AG10803 (cell line): ENCODE measurements around the gene SUPT20H.

Experiments used
- DNase-seq: peaks from one replicate; pipeline ENCODE4 v3.0.0; 2010; ENCODE audit warnings: low read depth
- H3K4me3 ChIP-seq: 2 replicates; pipeline ENCODE4 v1.5.1; 2011; ENCODE audit warnings: mild to moderate bottlenecking, low read length, control low read depth
- TF ChIP-seq, protein P1 (sequence below): conservative IDR thresholded peaks from 2 replicates; pipeline ENCODE4 v1.5.1; 2011; ENCODE audit warnings: mild to moderate bottlenecking, low read length, control low read depth, inconsistent platforms

The SUPT20H gene

DNA sequence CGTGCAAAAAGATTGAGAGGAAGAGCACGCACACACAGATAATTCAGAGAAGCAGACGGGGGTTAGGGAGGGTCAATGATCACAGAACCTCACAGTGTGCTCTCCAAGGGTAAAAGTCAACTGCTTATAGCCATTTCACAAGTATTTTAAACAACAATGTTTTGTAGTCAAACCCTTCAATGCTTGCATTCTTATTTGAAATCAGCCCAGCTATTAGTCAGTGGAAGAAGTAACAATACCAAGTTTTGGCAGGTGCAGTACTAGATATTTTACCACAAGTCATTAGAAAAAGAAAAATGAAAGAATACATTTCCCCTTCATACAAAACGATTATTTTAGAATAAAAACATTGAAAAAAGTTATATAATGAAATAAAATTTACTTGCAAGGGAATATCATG is 43.4 kb upstream of the SUPT20H start:
- peak; percentile 29 for DNase-seq
- TF ChIP-seq, protein P1, sequence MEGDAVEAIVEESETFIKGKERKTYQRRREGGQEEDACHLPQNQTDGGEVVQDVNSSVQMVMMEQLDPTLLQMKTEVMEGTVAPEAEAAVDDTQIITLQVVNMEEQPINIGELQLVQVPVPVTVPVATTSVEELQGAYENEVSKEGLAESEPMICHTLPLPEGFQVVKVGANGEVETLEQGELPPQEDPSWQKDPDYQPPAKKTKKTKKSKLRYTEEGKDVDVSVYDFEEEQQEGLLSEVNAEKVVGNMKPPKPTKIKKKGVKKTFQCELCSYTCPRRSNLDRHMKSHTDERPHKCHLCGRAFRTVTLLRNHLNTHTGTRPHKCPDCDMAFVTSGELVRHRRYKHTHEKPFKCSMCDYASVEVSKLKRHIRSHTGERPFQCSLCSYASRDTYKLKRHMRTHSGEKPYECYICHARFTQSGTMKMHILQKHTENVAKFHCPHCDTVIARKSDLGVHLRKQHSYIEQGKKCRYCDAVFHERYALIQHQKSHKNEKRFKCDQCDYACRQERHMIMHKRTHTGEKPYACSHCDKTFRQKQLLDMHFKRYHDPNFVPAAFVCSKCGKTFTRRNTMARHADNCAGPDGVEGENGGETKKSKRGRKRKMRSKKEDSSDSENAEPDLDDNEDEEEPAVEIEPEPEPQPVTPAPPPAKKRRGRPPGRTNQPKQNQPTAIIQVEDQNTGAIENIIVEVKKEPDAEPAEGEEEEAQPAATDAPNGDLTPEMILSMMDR = no peak
- no peak overlapping the region for H3K4me3 ChIP-seq

DNA sequence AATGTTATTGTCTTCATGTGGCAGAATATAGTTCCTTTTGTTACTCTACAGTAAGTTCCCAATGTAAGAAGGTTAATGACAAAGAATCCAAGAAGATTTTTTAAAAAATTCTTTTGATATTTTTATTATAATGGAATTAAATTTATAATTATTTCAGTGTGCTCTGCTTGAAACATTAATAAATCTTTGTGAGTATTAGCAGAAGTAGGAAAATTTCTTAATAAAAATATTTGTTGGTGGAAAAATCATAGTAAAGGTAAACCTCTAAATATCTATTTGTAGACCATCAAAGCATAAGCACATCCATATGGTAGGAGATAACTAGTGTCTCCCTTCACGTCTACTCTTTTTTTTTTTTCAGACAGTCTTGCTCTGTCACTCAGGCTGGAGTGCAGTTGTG is 41.7 kb upstream of the SUPT20H start:
- TF ChIP-seq, protein P1 = no peak
- no peak for DNase-seq
- H3K4me3 ChIP-seq = no peak overlapping the region

DNA sequence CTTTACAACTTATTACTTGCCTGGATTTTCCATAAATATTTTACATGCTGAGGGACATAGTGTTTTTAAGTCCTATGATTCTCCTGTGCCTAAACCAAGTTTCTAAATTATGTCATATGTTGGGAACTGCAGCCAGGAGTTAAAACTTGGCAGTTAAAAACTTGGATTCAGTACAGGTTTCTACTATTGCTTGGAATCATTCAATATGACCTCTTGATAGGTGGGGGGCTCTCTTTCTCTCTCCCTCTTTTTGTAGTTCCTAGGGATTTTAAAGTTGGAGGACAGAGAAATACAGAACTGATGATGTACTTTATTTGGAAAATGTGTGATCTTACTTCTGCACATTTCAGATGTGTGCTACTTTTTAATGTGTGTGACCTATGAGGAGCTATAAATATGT is 41.2 kb upstream of the SUPT20H start:
- DNase-seq = no peak

DNA sequence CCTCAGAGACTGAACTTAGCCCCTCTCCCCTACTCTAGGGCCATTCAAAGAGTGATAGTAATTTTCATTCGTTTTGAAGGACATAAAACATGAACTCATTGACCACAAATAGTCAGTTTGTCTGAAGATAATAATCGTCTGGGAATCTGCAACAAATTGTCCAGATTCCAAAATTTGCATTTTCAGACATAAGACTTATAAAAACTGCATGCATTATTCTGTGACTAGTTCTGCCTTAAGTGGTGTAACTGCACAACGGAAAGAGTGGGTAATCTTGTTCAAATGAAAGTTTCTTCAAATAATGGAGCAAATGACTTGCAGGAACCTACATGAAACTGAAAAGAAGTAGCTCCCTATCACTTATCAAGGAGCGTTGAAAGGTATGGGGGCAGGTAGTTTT is 37.6 kb upstream of the SUPT20H start:
- peak; percentile 25 for DNase-seq
- H3K4me3 ChIP-seq = no peak overlapping the region
- TF ChIP-seq, protein P1 = no peak

More for the DNA sequence above, 41.2 kb upstream of the SUPT20H start:
- TF ChIP-seq, protein P1 = no peak
- H3K4me3 ChIP-seq = no peak overlapping the region

DNA sequence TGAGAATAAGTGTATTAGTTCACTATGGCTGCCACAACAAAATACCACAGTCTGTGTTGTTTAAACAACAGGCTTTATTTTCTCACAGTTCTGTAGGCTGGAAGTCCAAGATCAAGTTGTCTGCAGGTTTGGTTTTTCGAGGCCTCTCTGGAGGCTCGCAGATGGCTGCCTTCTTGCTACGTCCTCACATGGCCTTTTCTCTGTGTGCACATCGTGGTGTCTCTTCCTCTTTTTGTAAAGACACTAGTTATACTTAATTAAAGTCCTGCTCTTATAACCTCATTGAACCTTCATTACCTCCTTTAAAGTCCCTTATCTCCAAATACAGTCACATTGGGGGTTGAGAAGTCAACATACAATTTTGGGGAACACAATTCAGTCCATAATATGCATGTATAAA is 35.4 kb upstream of the SUPT20H start:
- TF ChIP-seq, protein P1 = no peak
- no peak for DNase-seq
- H3K4me3 ChIP-seq = no peak overlapping the region

DNA sequence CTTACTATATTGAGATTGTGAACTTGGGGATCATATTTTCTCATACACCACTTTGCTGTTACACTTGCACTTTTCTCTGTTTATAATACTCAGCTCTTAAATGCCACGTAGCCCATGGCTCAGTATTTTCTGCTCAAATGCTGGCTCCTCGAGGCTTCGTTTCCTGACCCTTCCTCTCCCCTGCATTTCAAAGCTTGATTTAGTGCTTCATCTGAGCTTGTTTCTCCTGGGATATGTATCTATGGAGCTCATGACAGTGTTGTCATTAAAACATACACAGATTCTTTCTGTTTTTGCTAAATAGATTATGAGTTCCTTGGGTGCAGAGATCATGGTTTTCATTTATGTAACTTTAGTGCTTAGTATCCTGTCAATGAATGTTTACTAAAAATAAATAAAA is 34.6 kb upstream of the SUPT20H start:
- DNase-seq = no peak
- TF ChIP-seq, protein P1 = no peak
- no peak overlapping the region for H3K4me3 ChIP-seq

DNA sequence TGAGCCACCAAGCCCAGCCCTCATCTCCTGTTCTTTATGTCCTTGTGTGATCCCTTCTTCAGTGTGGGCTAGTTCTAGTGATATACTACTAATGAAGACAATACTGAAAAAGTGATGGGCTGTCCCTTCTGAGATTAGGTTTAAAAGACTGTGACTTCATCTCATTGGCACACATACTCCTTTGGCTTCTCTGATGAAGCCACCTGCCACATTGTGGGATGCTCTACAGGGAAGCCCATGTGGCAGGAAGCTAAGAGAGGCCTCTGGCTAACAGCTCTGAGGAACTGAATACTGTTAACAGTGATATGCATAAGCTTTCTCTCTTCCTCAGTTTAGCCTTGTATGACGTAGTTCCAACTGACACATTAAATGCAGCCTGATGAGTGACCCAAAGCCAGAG is 32.3 kb upstream of the SUPT20H start:
- DNase-seq = no peak
- TF ChIP-seq, protein P1 = no peak
- H3K4me3 ChIP-seq = no peak overlapping the region
